Activated CD4-positive, alpha-beta T cell treated with anti-CD3 and anti-CD28 coated beads, Interleukin-2, amount 50 U/mL, for 4 hours (primary cell): ENCODE results near the gene BTN1A1.
A peak's percentile ranks its signal among the peaks of the same experiment; 100 is the strongest.
"Not testable (repeated sequence)": the region's sequence is repeated elsewhere in the genome, so short reads cannot be mapped to it uniquely, and the experiment has no call there.

Experiments used
- DNase-seq, 2 experiments: peaks; one replicate each; pipeline ENCODE4 v3.0.0-alpha.2; 2020

Gene BTN1A1

GRCh38 chr6:26541579-26541978 lies 41.5 kb downstream of the BTN1A1 start:
- no peak for DNase-seq

- DNase-seq = no peak
Observed at GRCh38 chr6:26543953-26544352, 43.9 kb downstream of the BTN1A1 start.

DNA sequence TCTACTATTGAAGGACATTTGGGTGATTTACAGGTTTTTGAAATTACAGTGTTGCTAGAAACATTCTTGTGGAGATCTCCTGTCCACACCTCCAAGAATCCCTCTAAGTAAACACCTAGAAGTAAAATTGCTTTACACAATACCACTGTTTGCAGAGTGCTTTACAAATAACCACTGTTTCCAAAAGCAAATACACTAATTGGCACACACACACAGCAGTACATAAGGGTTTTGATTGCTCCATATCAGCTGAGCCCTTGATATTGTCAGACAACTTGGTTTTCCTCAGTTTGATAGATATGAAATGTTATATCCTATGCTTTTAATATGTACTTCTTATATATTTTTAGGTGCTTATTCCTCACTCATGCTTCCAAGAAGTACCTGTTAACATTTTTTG lies 44.4 kb downstream of the BTN1A1 start:
- DNase-seq = no peak

- no peak for DNase-seq
Observed at GRCh38 chr6:26545627-26546026, 45.5 kb downstream of the BTN1A1 start.

GRCh38 chr6:26547363-26547762 lies 47.3 kb downstream of the BTN1A1 start:
- not testable (repeated sequence) for DNase-seq

DNA sequence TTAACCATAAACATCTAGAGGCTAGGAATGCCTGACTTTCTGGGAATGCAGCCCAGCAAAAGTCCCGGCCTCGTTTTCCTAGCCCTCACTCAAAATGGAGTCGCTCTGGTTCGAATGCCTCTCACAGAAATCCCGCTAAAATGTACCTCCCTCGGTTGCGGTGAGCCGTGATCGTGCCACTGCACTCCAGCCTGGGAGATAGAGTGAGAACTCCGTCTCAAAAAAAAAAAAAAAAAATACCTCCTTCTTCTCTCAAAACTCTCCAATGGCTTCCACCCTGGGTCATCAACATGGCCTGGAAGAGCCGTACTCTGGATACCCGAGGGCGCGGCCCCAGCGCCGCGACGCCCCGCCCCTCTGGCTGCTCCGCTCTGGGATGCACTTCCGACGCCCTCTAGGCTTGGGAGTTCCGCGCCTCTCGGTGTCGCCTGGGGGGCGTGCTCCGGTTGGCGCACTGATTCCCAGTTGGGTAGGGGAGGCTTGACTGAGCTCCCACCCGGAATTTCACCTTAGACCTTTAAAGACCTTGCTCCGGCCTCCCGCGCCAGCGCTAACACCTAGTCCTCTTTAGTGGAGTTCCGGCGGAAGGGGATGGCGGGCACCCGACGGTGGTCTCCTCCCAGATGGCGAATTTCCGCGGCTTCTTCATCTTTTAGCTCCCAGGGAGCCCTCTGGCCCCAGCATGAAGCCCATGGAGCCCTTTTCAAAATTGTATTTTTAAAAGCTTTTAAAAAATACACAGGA lies 50.3 kb downstream of the BTN1A1 start:
- DNase-seq = no peak

- DNase-seq = no peak
Observed at GRCh38 chr6:26552205-26552604, 52.1 kb downstream of the BTN1A1 start.

- DNase-seq = no peak
Observed at GRCh38 chr6:26552640-26553188, 52.6 kb downstream of the BTN1A1 start.

DNA sequence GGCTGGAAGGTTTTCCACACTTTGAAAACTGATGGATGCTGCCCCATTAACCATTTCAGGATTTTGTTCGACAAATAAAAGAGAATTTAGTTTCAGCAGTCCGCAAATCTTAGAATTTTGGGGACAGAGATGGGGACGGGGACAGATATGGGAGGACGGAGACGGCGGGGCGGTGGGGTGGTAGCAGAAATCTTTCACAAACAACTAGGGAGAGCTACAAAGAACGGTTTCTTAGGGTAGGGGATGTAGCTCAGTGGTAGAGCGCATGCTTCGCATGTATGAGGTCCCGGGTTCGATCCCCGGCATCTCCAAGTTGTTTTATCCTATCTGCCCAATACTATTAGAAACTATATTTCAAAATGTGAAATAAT lies 53.1 kb downstream of the BTN1A1 start:
- DNase-seq = peak; percentile 76 to 79

GRCh38 chr6:26553635-26554446 lies 53.7 kb downstream of the BTN1A1 start:
- DNase-seq = peak; percentile 78

DNA sequence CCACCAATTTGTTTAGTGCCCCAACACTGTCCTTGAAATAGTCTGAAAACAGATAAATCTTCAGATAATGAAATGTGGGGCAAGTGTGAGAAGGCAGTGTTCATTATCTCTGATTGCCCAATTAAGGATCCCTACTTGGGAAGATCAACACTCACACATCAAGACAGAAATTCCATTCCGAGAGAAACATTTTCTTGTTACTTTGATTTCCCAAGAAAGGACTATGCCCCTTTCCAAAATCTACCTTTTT lies 54.3 kb downstream of the BTN1A1 start:
- no peak for DNase-seq

DNA sequence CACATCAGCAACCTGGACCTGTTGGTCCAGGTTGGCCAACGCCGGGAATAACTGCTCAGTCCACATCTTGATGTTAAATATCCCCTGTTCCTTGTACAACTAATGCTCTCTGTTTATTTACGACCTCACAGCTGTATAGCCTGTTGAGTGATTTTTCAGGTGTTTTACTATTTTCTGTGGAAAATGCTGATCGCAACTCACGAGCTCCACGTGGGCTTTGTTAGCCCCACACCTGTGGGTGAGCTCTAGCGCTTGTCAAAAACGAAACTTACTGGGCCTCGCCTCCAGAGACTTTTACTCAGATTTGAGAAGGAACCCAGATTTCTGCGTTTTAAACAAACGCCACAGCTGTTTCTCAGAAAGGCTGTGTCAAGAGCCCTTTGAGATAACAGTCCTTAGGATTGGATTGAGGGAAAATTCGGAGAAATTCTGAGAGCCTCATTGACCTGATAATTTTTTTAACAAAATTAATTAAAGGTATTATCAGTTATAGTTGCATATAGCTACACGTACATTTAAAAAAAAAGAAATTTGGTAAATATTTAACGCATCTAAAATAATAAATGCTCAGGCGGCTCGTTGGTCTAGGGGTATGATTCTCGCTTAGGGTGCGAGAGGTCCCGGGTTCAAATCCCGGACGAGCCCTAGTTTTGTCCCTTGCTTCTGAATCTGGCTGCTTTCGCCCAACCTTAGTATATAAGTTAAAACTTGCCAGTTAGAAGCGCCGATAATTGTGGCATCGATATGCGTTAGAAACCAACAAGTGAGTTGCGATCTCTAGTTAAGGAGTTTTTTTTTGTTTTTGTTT lies 54.8 kb downstream of the BTN1A1 start:
- DNase-seq = peak; percentile 61 to 63

DNA sequence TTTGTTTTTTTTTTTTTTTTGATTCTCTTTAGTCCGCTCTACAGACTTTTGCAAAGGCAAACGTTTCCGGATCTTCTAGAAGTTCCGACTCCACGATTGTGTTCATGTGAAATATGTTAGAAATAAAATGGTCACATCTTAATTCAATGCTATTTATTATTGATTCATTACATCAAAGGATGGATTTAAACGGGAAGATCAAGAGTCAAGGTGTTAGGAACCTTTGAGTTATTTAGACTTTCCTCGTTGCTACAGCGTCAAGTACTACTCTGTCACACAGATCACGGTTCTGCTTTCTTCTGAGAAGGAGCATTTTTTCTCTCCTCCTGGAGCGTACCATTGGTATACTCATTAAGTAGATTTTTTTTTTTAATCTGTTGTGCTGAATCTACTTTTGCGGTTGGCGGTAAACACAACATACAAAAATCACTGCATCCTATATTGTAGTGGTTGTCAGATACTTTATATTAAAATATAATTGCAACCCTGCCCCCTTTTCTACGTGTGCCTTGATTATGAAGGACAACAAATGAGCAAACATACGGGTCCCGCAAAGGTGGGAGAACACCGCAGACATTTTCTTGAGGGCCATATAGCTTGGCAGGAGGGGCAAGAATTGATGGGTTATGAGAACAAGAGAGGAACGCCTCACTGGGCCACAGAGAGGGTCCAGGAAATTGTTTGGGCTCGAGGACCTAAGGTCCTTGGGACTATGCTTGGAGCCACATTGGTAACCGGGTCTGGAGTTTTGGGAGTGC lies 55.6 kb downstream of the BTN1A1 start:
- no peak for DNase-seq

GRCh38 chr6:26556263-26557070 lies 56.4 kb downstream of the BTN1A1 start:
- peak in 1 of 2 experiments; percentile 24 for DNase-seq
